GM18519 (cell line): Measurements from ENCODE around the gene MEDAG.
"Not testable (repeated sequence)": the region's sequence is repeated elsewhere in the genome, so short reads cannot be mapped to it uniquely, and the experiment has no call there.

Experiments
- ATAC-seq: cut with Tn5 transposase; IDR thresholded peaks from one replicate; pipeline ENCODE4 v1.9.1; 2021; ENCODE audit warnings: mild to moderate bottlenecking, moderate library complexity; ENCODE audit not compliant: unreplicated experiment, low FRiP score

The MEDAG gene

DNA sequence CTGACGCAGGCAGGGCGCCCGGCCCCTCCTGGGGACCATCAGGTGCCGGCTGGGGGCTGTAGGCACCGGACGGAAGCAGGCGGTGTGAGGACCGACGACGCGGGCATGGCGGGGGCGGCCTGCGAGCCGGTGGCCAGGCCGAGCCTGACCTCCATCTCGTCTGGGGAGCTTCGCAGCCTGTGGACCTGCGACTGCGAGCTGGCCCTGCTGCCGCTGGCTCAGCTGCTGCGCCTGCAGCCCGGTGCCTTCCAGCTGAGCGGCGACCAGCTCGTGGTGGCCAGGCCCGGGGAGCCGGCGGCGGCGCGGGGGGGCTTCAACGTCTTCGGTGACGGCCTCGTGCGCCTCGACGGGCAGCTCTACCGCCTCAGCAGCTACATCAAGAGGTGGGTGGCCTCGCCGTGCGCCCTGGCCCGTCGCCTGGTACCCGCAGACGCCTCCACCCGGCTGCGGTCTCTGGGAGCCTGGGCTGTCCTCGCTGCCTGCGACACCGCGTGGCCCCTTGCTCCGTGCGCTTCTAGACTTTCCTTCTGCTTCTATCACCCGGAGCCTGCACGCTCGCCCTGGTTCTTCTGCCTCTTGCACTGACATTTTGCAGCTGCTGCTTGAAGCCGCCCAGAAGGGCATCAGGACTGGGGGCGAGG, 460 bp downstream of the MEDAG start:
- ATAC-seq: no peak

DNA sequence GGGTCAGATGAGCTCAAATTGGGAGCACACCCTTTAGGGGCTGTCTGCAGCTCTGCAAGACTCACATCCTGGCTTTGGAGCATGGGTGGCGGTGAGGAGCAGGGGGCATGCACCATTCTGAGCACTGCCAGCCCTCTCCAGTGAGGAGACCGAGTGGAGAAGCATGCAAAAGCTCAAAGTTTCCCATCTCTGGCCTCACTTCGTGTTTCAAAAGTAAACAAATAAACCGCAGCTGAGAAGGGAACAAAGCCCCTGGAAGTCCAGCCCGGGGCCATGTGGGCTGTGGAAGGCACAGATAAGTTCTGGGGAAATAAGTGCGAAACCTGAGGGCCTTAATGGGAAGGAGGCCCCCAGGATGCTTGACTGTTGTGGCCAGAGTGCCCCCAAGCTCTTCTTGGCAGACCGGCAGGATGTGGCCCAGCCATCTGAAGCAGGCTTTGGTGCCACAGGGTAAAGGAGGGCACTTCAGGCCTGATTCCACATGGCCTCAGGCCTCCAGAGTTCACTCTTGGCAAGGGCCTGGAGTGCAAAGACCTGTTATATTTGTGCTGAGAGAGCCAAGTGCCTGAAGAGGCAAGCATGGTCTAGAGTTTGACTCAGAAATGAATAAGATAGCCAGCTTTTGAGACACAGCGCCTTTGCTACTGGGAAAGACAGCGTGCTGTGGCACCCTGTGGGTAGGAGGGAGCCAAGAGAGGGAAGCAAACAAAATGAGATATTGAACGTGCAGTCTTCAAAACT, 1.2 kb downstream of the MEDAG start:
- ATAC-seq: no peak

DNA sequence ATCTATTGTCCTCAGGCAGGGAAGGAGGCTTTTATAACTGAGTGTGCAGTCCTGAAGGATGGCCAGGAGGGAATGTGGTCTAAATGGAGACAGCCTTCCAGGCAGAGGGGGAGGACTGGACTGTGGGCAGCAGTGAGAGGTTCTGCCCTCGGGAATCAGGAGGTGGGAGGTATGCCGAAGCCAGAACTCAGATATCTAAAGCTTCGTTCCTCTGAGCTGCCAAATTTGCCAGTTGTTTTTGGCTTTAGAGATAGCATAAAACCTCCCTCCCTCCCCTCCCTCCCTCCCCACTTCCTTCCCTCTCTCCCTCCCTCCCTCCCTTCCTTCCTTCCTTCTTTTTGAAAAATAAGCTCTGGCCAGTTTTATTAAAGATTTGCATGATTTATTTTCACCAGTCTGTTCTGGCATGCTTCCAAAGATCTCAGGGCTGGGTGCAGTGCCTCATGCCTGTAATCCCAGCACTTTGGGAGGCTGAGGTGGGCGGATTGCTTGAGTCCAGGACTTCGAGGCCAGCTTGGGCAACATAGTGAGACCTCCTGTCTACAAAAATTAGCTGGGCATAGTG, 2.4 kb downstream of the MEDAG start:
- no peak for ATAC-seq

DNA sequence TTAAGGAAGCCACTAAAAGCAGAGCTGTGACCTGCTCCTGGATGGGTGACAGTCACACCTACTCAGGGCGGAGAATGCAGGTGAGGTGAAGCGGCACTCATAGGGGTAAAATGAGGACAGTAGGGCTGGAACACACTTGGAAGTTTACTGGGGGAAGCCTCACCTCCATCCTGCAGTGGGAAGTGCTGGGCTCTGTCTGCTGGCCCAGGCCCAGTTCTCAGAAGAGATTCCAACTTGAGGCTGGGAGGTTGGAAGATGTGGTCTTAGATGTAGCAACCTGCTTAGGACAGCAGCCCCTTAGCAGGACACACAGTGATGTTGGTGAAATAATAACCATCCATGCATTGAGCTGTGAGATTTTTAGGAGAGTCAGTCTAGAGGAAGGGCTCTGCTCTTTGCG, 4.6 kb downstream of the MEDAG start:
- ATAC-seq: no peak

DNA sequence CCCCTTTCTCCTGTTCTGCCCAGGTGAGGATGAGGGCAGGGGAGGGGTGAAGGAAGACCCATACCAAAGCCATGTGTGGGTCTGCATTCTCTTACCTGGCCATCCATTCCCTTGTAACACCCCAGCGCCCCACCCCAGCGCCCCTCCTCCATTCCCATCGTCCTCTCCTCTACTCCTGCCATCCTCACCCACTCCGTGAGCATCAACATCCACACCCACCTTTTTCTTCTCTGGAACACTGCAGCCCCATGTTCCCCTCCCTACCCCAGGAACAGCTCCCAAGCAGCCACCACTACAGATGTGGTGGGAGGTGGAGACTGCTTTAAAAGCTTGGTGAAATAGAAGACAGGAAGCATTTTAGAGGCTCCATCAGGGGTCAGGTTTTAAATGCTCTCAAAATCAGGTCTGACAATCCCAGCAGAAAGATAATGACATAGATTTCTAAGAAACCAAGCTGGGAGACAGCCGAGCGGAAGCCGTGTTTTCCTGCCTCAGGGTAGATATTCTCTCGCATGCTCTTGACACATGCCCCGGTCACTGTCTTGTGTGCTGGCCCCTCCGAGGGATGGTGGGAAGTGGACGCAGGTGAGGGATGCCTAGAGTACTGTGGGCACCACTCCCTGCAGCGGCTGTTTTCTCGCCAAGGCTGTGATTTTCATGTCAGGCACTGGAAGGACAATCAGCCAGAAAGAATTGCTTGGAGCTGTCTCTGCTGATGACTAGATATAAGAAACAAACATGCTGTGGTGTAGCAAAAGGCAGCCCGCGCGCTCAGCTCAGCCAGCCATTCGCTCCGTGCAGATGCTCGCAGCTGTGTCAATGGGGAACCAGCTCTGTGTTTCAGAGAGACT, 9.8 kb downstream of the MEDAG start:
- no peak for ATAC-seq

DNA sequence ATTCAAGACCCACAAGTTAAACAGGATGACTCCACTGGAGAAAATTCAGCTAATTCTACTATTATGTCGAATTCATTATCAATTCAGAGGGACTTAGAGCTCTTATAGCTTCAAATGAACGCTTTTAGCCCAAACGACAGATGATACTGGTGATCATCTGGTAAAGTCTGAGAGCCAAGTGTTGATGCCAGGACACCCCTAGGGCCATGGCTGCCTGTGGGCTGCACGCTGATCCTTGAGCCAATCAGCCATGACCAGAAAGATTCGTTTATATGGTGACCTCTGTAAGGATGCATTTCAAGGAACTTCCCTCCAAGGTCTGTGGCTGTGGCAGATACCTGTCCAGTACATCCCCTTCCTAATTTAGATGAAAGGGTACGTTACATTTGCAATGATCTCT, 10.9 kb downstream of the MEDAG start:
- ATAC-seq: no peak

DNA sequence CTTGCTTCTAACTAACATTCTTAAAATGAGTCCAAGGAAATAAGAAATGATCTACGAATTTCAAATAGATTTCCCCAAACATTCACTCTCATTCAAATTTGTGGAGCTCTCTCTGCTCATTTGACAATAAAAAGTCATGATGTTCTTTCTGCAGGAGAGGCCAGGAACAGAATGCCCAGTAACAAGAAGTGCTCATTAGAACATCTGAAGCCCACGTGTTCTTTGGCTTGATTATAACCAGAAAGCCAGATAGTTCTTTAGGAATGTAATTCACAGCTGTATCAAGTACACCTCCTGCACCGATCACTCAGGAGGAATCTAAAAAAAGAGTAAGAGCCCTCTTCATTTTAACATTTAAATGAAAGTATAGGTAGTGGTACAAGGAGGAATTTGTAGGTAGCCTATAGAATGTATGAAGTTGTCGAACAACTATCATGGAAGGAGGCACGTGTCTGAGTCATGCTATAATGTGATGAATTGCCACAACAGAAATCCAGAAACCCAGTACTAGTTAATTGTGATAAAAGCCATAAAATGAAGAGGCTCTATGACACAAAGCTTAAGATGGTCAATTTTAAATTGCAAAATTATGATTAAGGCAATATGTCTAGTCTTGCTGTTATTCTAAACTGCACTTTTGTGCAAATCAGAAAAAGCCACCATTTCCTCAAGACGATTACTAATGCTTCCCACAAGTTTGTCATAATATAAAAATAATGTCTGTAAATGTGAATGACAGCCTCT, 12.8 kb downstream of the MEDAG start:
- ATAC-seq: no peak

DNA sequence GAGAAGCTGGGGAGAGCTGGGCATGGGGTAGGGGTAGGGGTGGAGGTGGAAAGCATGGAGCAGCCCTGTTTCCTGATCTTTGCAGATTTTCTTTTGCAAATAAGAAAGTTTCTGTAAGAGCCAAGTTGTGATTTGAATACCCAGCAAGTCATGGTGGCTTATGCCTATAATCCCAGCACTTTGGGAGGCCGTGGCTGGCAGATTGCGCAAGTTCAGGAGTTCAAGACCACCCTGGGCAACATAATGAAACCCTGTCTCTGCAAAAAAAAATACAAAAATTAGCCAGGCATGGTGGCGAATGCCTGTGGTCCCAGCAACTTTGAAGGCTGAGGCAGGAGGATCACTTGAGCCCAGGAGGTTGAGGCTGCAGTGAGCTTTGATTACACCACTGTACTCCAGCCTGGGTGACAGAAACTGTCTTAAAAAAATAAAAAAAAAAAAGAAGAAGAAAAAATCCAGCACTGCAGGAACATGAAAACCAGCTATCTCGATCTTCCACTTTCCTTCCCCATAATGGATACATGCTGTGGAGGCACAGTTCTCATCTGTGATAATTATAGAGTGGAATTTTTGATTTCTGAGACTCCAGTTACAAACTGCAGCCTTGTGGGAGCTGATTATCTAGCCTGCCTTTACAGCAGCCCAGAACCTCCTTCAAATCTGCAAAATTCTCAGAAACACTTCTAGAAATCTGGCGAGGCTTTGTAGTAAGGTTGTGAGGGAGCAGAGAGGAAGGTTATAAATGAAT, 14.3 kb downstream of the MEDAG start:
- no peak for ATAC-seq

DNA sequence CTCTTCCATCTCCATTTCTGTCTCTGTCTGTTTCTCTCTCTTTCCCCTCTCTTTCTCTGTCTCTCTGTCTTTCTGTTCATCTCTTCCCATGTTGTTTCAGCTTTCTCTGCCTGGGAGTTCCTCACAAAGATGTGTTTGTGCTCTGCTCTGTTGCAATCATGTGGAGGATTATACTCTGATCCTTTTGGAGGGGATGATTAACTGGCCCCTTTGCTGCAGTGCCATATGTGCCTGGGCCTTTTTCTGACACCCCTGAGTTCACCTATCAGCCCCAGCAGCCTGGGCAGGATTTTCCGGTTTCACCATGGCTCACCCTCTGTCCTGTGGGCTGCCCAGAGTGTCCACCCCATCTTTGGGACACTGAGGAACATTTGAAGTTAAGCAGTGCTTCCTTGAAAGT, 17.3 kb downstream of the MEDAG start:
- ATAC-seq: no peak

DNA sequence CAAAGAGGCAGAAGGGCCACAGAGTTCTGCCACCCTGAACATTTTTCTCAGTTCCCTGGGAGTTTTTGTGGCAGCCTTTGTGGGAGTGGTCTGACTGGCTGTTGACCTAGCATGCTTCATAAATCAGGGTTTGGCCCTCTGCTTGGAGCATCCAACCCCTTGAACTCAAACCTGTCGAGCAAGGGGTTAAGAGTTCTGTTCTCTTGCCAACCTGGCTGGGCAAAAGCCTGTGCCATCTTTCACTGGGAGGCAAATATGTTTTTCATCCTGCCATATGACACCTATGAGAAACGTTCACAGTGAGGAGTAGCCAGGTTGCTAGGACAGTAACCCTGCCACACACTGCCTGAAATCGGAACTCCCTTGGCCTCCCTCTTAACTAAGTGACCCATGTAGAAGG, 18.6 kb downstream of the MEDAG start:
- ATAC-seq: no peak

DNA sequence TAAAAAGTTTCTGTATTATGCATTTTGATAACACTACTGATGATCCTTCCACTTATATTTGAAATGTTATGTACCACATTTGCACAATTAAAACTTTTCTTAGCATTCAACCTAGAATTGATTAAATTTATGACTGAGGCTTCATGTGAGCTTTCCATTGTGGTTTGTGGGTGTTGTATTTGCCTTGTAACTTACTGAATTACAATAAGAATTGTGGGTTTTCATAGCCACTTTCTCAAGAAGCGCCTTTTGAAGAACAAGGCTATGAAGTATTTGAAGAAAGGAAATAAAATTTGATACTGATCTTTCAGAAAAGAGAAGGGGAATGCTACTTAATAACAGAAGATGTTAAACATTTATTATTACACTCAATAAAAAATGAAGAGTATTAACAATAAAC, 19.4 kb downstream of the MEDAG start:
- ATAC-seq: no peak

DNA sequence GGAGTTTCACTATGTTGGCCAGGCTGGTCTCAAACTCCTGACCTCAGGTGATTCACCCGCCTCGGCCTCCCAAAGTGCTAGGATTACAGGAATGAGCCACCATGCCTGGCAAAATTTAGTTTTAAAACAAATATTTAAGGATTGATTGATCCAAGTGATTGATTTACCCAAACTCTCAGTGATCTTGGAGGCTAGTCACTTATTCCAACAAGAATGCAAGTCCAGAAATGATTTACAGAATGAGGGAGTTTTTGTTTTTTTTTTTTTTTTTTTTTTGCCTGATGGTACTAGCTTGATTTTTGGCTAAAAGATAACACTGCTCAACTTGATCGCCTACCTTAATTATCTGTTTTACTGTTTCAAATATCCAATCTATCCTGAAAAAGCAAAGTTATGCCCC, 20.7 kb downstream of the MEDAG start:
- no peak for ATAC-seq

DNA sequence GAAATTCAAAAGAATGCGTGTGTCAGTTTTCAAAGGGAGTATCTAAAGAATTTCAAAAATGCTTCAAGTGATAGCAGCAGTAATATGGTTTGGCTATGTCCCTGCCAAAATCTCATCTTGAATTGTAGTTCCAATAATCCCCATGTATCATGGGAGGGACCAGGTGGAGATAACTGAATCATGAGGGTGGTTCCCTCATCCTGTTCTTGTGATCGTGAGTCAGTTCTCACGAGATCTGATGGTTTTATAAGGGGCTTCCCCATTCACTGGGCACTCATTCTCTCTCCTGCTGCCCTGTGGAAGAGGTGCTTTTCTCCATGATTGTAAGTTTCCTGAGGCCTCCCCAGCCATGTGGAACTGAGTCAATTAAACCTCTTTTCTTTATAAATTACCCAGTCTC, 21.1 kb downstream of the MEDAG start:
- ATAC-seq: not testable (repeated sequence)

DNA sequence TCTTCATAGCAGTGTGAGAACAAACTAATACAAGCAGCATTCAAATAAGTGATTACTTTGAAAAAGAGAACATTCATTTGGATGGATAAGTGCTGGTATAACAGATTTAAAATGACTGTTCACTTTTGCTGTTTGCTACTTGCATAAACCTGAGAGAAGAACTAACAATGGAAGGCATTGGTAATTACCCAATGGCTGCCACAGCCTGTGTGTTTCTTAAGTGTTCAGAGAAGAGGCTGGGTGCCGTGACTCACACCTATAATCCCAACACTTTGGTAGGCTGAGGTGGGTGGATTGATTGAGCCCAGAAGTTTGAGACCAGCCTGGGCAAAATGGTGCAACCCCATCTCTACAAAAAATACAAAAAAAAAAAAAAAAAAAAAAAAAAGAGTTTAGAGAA, 21.5 kb downstream of the MEDAG start:
- ATAC-seq: no peak

DNA sequence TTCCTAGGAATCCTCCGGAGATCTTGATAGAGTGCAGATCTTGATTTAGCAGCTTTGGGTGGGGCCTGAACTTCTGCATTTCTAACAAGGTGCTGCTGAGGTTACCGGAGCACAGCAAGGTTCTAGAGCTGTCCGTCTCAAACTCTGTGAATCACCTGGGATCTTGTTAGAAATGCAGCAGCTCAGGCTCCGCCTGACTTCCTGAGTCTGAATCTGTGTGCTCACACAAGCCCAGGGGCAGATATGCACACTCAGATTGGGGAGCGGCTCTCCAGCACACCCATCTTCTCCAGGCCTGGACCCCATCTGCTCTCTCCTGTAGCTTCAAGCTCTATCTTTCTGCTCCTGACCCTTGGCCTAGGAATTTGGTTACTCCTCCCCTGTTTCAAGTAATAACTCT, 22.9 kb downstream of the MEDAG start:
- no peak for ATAC-seq

DNA sequence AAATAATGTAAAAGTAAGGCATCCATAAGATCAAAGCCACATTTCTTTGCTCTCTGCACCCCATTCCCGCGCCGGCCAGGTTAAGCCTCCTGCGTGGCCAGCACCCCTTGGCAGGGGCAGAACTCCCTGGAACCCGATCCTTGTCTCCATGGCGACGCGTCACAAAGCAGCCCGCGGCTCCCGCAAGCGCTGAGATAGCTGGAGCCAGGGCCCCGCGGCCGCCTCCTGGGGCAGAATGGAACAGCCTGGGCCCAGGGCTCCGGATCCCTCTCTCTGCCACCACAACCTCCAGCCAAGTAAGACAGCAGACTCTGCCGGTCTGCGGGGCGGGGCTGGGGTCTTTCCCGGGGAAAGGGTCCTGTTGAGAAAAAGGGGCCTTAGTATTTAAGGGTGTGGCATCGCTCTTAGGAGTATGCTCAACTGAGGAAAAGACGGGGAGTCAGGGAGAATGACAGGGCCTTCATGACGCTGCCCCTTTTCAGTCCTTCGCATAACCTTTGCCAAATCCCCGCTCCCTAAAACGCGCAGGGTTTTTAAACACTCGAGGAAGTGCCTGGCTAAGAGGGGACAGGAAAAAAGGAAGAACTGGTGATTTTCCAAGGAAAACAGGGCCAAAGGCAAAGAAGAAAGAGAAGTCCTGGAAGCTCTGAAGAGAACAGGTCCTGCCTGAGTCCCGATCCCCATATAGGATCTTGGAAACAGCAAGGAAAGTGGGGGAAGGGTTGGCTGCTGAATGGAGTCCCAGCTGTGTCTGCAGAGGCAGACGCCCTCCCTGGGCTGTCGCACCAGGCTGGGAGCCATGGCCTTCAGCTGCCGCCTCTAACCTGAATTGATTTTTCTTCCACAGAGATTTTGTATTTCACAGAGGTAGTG, 26.6 kb downstream of the MEDAG start, which contains the start of gene TEX26:
TSS of gene TEX26 (plus strand) at position 176 of the 873 bp plus-strand sequence. CDS start at position 236, 60 bp downstream.
- ATAC-seq: no peak

DNA sequence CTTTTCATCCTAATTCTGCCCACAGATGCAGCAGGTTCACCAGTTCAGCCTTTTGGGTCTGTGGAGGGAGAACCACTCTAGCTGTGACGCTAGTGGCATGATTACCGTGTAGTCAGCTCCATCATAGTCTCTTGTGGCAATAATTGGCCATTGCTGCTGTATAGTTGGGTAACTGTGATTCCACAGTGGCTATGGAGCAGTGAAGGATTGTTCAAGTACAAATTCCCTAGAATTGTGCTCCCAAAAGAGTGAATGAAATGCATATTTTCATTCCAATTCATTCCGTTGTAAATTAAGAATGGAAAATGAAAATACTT, 27.2 kb downstream of the MEDAG start:
- no peak for ATAC-seq

DNA sequence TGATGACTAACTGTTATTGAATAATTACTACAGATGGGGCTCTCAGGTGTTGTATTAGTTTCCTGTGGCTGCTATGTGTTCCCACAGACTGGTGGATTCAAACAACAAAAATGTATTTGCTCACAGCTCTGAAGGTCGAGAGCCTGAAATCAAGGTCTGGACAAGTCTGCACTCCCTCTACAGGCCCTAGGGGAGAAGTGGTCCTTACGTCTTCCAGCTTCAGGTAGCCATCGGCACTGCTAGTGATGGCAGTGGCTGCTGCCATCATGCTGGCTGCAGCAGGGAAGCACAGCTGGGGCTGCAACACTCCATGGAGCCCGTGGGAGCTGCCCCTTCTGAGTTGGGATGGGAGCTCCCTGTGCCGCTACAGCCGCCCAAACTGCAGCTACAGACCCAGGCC, 28.3 kb downstream of the MEDAG start:
- ATAC-seq: no peak

DNA sequence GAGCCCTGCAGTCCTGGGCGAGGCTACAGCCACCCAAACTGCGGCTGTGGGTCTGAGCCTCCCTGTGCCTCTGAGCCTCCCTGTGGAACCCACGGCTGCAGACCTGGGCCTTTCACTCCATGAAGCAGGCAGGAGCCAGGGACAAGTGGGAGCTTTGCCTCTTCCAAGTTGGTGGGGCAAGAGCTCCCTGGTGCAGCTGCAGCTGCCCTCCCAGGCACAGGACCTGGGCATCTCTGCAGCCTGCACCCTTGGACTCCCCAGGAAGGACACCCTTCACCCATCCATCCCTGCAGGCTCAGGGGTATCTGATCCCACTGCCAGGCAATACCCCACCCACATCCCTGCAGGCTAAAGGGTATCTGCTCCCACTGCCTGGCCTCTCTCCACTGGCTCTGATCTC, 28.7 kb downstream of the MEDAG start:
- no peak for ATAC-seq
